Vagina (tissue), 2 donors: ENCODE results near the gene SNRPB2. TPM values are rescaled to one million over a fixed set of nuclear protein-coding genes. Genes with fewer than 3 reads are reported as not detected.

ENCODE experiments used
- DNase-seq, 2 donors: peaks; one replicate each; pipeline ENCODE4 v3.0.0-alpha.2; 2017; ENCODE audit errors: extremely low spot score in 2 of 2
- H3K27ac ChIP-seq: fragments of 200-600 bp; sonication (generic); one replicate; pipeline ENCODE4 v1.5.1; 2019
- H3K27me3 ChIP-seq: fragments of 200-600 bp; sonication (generic); one replicate; pipeline ENCODE4 v1.5.1; 2019
- H3K36me3 ChIP-seq, 2 donors: fragments of 200-600 bp; sonication (generic); one replicate each; pipeline ENCODE4 v1.5.1; 2017 to 2019
- H3K4me1 ChIP-seq: fragments of 200-600 bp; sonication (generic); one replicate; pipeline ENCODE4 v1.5.1; 2019
- H3K4me3 ChIP-seq, 2 donors: fragments of 200-600 bp; sonication (generic); 1 replicate in 1 of 2; 2 replicates in 1 of 2; pipeline ENCODE4 v1.5.1; 2016 to 2019
- H3K9me3 ChIP-seq: fragments of 200-600 bp; sonication (generic); one replicate; pipeline ENCODE4 v1.5.1; 2019
- CTCF ChIP-seq, 3 experiments: fragments of 450-650 bp in 2 of 3; fragments of 200-600 bp in 1 of 3; sonication (generic) in 1 of 3; IDR thresholded peaks; one replicate each; pipeline ENCODE4 v1.5.1; 2017 to 2019; ENCODE audit warnings: antibody characterized with exemption in 3 of 3, mild to moderate bottlenecking in 2 of 3, moderate library complexity in 2 of 3
- POLR2A ChIP-seq, 2 donors: fragments of 450-650 bp; IDR thresholded peaks; one replicate each; pipeline ENCODE4 v1.6.1; 2017; ENCODE audit warnings: antibody characterized with exemption in 2 of 2, mild to moderate bottlenecking in 2 of 2, moderate library complexity in 2 of 2
- POLR2AphosphoS5 ChIP-seq, 2 donors: sonication (generic); formaldehyde crosslinking; IDR thresholded peaks; one replicate each; pipeline ENCODE4 v1.9.0; 2017; ENCODE audit warnings: antibody characterized with exemption in 2 of 2, mild to moderate bottlenecking in 2 of 2, low read depth in 1 of 2; ENCODE audit not compliant: insufficient read depth in 1 of 2
- intact Hi-C: fragments of 100-400 bp; cut with DNase I; formaldehyde crosslinking; loops from one replicate; pipeline ENCODE4 v1.15.1; 2023
- total RNA-seq: library from RNA; depleted of rRNA; stranded (reverse); fragments of >200 nt; gene quantifications from one replicate; pipeline ENCODE4 v1.2.3, GENCODE V29; 2016

The SNRPB2 gene
- total RNA-seq, 1 donor from 2014 or later, result 17.2 TPM

GRCh38 chr20:16752082-16752481 lies 22.3 kb downstream of the SNRPB2 start:
- no peak for DNase-seq
- TF ChIP-seq CTCF (IDR thresholded peaks at IDR 0.05) (no peak), POLR2A (IDR thresholded peaks at IDR 0.05) (no peak), POLR2AphosphoS5 (IDR thresholded peaks at IDR 0.05; ENCODE audit: insufficient read depth in 1 of 2, low read depth in 1 of 2) (no peak)
- Histone ChIP-seq H3K27ac (no peak overlapping the region), H3K4me3 (no peak overlapping the region), H3K27me3 (no peaks in the 10 kb centered on the region), H3K9me3 (no peaks in the 10 kb centered on the region), H3K4me1 (no peaks in the 10 kb centered on the region), H3K36me3 (no peaks in the 10 kb centered on the region)
- intact Hi-C loops, result no loop called here

- Histone ChIP-seq H3K4me1 (no peaks in the 10 kb centered on the region), H3K27me3 (no peaks in the 10 kb centered on the region), H3K9me3 (no peaks in the 10 kb centered on the region), H3K36me3 (no peaks in the 10 kb centered on the region), H3K4me3 (no peak overlapping the region), H3K27ac (no peak overlapping the region)
- TF ChIP-seq POLR2A (IDR thresholded peaks at IDR 0.05) (no peak), POLR2AphosphoS5 (IDR thresholded peaks at IDR 0.05; ENCODE audit: insufficient read depth in 1 of 2, low read depth in 1 of 2) (no peak), CTCF (IDR thresholded peaks at IDR 0.05) (no peak)
- DNase-seq, result no peak
- intact Hi-C loops, result no loop called here
Measured at GRCh38 chr20:16752901-16753300, 23.1 kb downstream of the SNRPB2 start.

DNA sequence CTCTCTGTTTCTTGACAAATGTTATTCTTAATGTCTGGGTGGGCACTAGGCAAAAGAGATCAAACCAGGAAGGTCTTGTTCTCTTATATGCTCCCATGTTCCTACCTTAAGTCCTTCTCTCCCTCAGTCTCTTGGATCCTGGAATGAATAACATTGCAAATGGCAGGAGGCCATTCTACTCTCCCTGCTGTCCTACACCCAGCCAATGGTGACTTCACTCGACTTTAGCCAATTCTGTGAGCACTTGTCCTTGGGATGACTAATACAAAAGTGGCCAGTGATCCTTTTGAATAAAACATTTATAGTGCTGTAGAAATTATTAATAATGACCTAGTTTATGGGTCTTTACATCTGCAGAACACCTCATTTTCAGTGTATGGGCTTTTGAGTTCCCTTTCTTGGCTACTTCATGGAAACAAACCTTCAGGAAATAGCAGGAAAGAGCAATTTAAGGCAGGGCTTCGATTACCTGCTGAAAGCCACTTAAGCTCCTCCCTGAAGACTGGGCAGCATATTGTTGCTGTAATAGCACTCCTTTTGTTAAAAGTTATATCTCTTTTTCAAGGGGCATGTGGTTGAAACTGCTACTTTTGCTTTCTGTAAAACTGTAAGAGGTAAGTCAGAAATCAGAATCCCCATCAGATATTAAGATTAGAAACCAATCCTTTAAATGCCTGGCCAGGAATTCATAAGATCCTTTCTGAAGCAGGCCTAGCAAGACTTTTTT lies 28.8 kb downstream of the SNRPB2 start:
- H3K9me3 ChIP-seq, result no peaks in the 10 kb centered on the region
- TF ChIP-seq POLR2A (IDR thresholded peaks at IDR 0.05) (no peak), POLR2AphosphoS5 (IDR thresholded peaks at IDR 0.05; ENCODE audit: insufficient read depth in 1 of 2, low read depth in 1 of 2) (no peak), CTCF (IDR thresholded peaks at IDR 0.05) (no peak)
- no peaks in the 10 kb centered on the region for H3K27me3 ChIP-seq
- DNase-seq, result no peak
- H3K36me3 ChIP-seq, result no peaks in the 10 kb centered on the region
- H3K4me3 ChIP-seq, result no peak overlapping the region
- H3K27ac ChIP-seq, result no peak overlapping the region
- intact Hi-C loops, result no loop called here
- H3K4me1 ChIP-seq, result no peaks in the 10 kb centered on the region

DNA sequence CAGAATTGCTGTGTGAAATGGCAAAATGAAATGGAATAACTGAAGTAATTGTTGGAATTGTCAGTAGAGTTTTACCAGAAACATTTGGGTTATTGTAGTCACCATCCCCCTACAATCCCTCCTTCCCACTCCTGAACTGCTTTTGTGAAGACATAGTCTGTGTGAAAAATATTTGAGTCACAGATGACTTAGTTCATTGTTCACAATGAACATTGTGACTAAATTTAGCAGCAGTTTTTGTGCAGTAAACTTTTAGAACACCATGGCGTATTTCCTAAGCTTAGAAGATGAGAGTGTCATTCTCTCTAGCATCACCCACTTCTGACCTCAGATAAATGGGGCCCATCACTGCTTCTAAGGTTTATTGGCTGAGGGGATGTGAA lies 29.3 kb downstream of the SNRPB2 start:
- intact Hi-C loops, result no loop called here
- H3K9me3 ChIP-seq, result no peaks in the 10 kb centered on the region
- no peak for TF ChIP-seq CTCF (IDR thresholded peaks at IDR 0.05)
- no peak for TF ChIP-seq POLR2A (IDR thresholded peaks at IDR 0.05)
- no peak for TF ChIP-seq POLR2AphosphoS5 (IDR thresholded peaks at IDR 0.05; ENCODE audit: insufficient read depth in 1 of 2, low read depth in 1 of 2)

More for the DNA sequence above, 29.3 kb downstream of the SNRPB2 start:
- Histone ChIP-seq H3K27ac (no peak overlapping the region), H3K27me3 (no peaks in the 10 kb centered on the region), H3K4me1 (no peaks in the 10 kb centered on the region), H3K36me3 (no peaks in the 10 kb centered on the region), H3K4me3 (no peak overlapping the region)
- no peak for DNase-seq
